Hematopoietic multipotent progenitor cell (in vitro differentiated cells): Measurements from ENCODE around the gene TMPRSS4. TPM values are rescaled to one million over a fixed set of nuclear protein-coding genes. Genes with fewer than 3 reads are reported as not detected.

ENCODE experiments used
- DNase-seq, 3 donors: peaks; one replicate each; pipeline ENCODE4 v3.0.0-alpha.2; 2011 to 2015; ENCODE audit warnings: low read depth in 2 of 3, low spot score in 2 of 3
- total RNA-seq: library from RNA; depleted of rRNA; stranded (reverse); fragments of >200 nt; gene quantifications from one replicate; pipeline ENCODE4 v1.2.3, GENCODE V29; 2012

TMPRSS4 gene
- total RNA-seq, 1 donor, result not detected

GRCh38 chr11:118100691-118101232, 23.9 kb downstream of the TMPRSS4 start:
- DNase-seq, result no peak

- DNase-seq, result no peak
Measured at GRCh38 chr11:118102721-118103261, 25.9 kb downstream of the TMPRSS4 start.

GRCh38 chr11:118104491-118104890, 27.6 kb downstream of the TMPRSS4 start:
- DNase-seq, result no peak

GRCh38 chr11:118105657-118106305, 28.9 kb downstream of the TMPRSS4 start:
- DNase-seq, result no peak

GRCh38 chr11:118106789-118107335, 30.0 kb downstream of the TMPRSS4 start:
- no peak for DNase-seq

- no peak for DNase-seq
Measured at GRCh38 chr11:118108513-118108912, 31.6 kb downstream of the TMPRSS4 start.

- DNase-seq, result no peak
Measured at GRCh38 chr11:118109231-118109630, 32.4 kb downstream of the TMPRSS4 start.

GRCh38 chr11:118111019-118111743, 34.3 kb downstream of the TMPRSS4 start:
- no peak for DNase-seq

- no peak for DNase-seq
Measured at GRCh38 chr11:118111744-118112035, 34.8 kb downstream of the TMPRSS4 start.

GRCh38 chr11:118112711-118113430, 36.0 kb downstream of the TMPRSS4 start:
- no peak for DNase-seq

GRCh38 chr11:118114266-118114665, 37.4 kb downstream of the TMPRSS4 start:
- peak in 1 of 3 donors; percentile 7 for DNase-seq

- no peak for DNase-seq
Measured at GRCh38 chr11:118115048-118115447, 38.2 kb downstream of the TMPRSS4 start.

- no peak for DNase-seq
Measured at GRCh38 chr11:118117790-118118601, 41.1 kb downstream of the TMPRSS4 start.

GRCh38 chr11:118120793-118121192, 43.9 kb downstream of the TMPRSS4 start:
- DNase-seq, result no peak

- DNase-seq, result no peak
Measured at GRCh38 chr11:118124929-118125535, 48.2 kb downstream of the TMPRSS4 start.

GRCh38 chr11:118126082-118126838, 49.4 kb downstream of the TMPRSS4 start:
- no peak for DNase-seq

GRCh38 chr11:118128310-118128709, 51.4 kb downstream of the TMPRSS4 start:
- no peak for DNase-seq

- DNase-seq, result no peak
Measured at GRCh38 chr11:118128721-118129470, 52.0 kb downstream of the TMPRSS4 start.
